Lower lobe of right lung (tissue), 2 donors: Measurements from ENCODE around the gene ARSG. TPM values are rescaled to one million over a fixed set of nuclear protein-coding genes. Genes with fewer than 3 reads are reported as not detected.
"Not testable (repeated sequence)": the region's sequence is repeated elsewhere in the genome, so short reads cannot be mapped to it uniquely, and the experiment has no call there.

Experiments used
- ATAC-seq, 2 donors: fragments of 200-7000 bp; cut with Tn5 transposase; one replicate each; pipeline ENCODE4 v1.9.1; 2020 to 2022; ENCODE audit warnings: mild to moderate bottlenecking in 2 of 2, moderate library complexity in 2 of 2
- DNase-seq: peaks from one replicate; pipeline ENCODE4 v3.0.0-alpha.2; 2020
- H3K27ac ChIP-seq: fragments of 200-600 bp; one replicate; pipeline ENCODE4 v1.8.0; 2022
- H3K27me3 ChIP-seq: fragments of 200-600 bp; one replicate; pipeline ENCODE4 v1.8.0; 2022; ENCODE audit warnings: low read depth
- H3K36me3 ChIP-seq: fragments of 200-600 bp; one replicate; pipeline ENCODE4 v1.8.0; 2022; ENCODE audit warnings: mild to moderate bottlenecking
- H3K4me1 ChIP-seq: fragments of 200-600 bp; one replicate; pipeline ENCODE4 v1.8.0; 2022
- H3K4me3 ChIP-seq: fragments of 200-600 bp; one replicate; pipeline ENCODE4 v1.8.0; 2022; ENCODE audit warnings: mild to moderate bottlenecking
- H3K9me3 ChIP-seq: fragments of 200-600 bp; one replicate; pipeline ENCODE4 v1.8.0; 2022
- CTCF ChIP-seq: fragments of 200-600 bp; IDR thresholded peaks from one replicate; pipeline ENCODE4 v1.8.0; 2022; ENCODE audit warnings: antibody characterized with exemption, mild to moderate bottlenecking
- intact Hi-C: fragments of 100-400 bp; cut with DNase I; formaldehyde crosslinking; loops from one replicate; pipeline ENCODE4 v1.11.0; 2022
- total RNA-seq: library from RNA; stranded (reverse); fragmentation: NEBNext Ultra II Directional; extraction: Animal tissue kit (Norgen Biotek cat#: 25700); gene quantifications from one replicate; pipeline ENCODE4 v1.2.1, GENCODE V29; 2021
- donor health status: DM: no; HTN: yes; CAD: no; lungs with severe emphysema.

ARSG gene
- total RNA-seq, 1 donor from 2014 or later: 4.2 TPM

DNA sequence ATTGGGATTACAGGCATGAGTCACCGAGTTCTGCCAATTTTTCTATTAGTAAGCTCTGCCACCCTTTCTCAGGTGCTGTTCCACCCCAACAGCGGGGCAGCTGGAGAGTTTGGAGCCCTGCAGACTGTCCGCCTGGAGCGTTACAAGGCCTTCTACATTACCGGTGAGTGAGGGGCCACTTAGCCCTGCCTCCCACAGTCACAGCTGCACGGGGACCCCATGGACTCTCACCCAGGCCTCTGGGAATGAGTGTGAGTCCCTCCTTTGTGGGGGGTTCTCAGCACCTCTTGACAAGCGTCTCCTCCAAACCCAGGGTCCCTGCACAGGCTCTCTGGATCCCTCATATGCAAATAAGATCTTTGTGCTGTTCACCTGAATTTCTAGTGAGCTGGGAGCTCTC lies 110.0 kb downstream of the ARSG start:
- H3K27ac ChIP-seq: no peak overlapping the region
- intact Hi-C loops: no loop called here
- H3K9me3 ChIP-seq: peaks cover 4% of the 10 kb centered on the region
- ATAC-seq (no peak), DNase-seq (no peak)
- H3K4me1 ChIP-seq: peaks cover 18% of the 10 kb centered on the region
- H3K27me3 ChIP-seq: no peaks in the 10 kb centered on the region
- TF ChIP-seq CTCF: no peak
- H3K36me3 ChIP-seq: no peaks in the 10 kb centered on the region
- no peak overlapping the region for H3K4me3 ChIP-seq

GRCh38 chr17:68403122-68403521 lies 111.8 kb downstream of the ARSG start:
- DNase-seq: no peak
- Histone ChIP-seq H3K36me3 (no peaks in the 10 kb centered on the region), H3K9me3 (peaks cover 10% of the 10 kb centered on the region), H3K27ac (no peak overlapping the region), H3K4me1 (peaks cover 18% of the 10 kb centered on the region), H3K27me3 (no peaks in the 10 kb centered on the region), H3K4me3 (no peak overlapping the region)
- ATAC-seq: no peak
- TF ChIP-seq CTCF: no peak
- intact Hi-C loops: no loop called here

DNA sequence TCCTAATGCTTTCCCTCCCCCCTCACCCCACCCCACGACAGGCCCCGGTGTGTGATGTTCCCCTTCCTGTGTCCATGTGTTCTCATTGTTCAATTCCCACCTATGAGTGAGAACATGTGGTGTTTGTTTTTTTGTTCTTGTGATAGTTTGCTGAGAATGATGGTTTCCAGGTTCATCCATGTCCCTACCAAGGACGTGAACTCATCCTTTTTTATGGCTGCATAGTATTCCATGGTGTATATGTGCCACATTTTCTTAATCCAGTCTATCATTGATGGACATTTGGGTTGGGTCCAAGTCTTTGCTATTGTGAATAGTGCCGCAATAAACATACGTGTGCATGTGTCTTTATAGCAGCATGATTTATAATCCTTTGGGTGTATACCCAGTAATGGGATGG lies 112.5 kb downstream of the ARSG start:
- H3K27ac ChIP-seq, intact Hi-C loops, H3K4me3 ChIP-seq, H3K9me3 ChIP-seq, DNase-seq, ATAC-seq, H3K27me3 ChIP-seq, H3K36me3 ChIP-seq: not testable (repeated sequence)
- peaks cover 13% of the 10 kb centered on the region for H3K4me1 ChIP-seq

- intact Hi-C loops, H3K27me3 ChIP-seq, H3K4me3 ChIP-seq, H3K9me3 ChIP-seq, ATAC-seq, DNase-seq, H3K27ac ChIP-seq, H3K36me3 ChIP-seq, H3K4me1 ChIP-seq: not testable (repeated sequence)
These were observed 116.4 kb downstream of the ARSG start for GRCh38 chr17:68407656-68408055.

DNA sequence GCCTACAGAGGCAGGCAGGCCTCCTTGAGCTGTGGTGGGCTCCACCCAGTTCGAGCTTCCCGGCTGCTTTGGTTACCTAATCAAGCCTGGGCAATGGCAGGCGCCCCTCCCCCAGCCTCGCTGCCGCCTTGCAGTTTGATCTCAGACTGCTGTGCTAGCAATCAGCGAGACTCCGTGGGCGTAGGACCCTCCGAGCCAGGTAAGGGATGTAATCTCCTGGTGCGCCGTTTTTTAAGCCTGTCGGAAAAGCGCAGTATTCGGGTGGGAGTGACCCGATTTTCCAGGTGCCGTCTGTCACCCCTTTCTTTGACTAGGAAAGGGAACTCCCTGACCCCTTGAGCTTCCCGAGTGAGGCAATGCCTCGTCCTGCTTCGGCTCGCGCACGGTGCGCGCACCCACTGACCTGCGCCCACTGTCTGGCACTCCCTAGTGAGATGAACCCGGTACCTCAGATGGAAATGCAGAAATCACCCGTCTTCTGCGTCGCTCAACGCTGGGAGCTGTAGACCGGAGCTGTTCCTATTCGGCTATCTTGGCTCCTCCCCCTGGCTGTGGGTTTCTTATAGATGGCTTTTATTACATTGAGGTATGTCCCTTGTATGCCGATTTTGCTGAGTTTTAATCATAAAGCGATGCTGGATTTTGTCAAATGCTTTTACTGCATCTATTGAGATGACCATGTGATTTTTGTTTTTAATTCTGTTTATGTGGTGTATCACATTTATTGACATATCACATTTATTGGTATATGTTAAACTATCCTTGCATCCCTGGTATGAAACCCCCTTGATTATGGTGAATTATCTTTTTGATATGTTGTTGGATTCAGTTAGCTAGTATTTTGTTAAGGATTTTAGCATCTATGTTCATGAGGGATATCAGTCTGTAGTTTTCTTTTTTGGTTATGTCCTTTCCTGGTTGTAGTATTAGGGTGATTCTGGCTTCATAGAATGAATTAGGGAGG lies 122.6 kb downstream of the ARSG start:
- H3K36me3 ChIP-seq, H3K27me3 ChIP-seq, intact Hi-C loops, ATAC-seq, H3K27ac ChIP-seq, H3K9me3 ChIP-seq, H3K4me1 ChIP-seq: not testable (repeated sequence)
- H3K4me3 ChIP-seq: peak overlapping the region; percentile 56
- DNase-seq: peak; percentile 71

GRCh38 chr17:68414901-68415300 lies 123.6 kb downstream of the ARSG start:
- DNase-seq, H3K27me3 ChIP-seq, H3K27ac ChIP-seq, H3K4me3 ChIP-seq, H3K4me1 ChIP-seq, ATAC-seq, H3K9me3 ChIP-seq, intact Hi-C loops, H3K36me3 ChIP-seq: not testable (repeated sequence)

DNA sequence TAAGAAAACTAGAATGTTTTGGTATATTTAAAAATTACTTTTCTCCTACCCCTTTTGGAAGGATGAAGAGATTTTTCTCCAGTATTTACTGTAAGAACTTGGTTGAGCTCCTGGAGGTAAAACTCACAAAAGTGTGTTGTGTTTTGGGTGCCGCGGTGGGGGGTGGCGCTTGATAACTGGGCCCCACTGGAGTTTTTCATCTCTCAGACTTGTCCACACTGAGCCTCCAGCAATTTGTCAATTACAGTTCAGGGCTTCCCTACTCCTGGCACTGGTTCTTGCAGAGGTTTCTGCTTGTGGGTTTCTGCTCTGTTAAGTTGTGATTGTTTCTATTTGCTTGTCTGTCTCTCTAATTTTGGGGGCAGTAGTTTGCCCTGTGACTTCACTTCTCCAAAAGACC lies 126.0 kb downstream of the ARSG start:
- Histone ChIP-seq H3K36me3 (peaks cover 30% of the 10 kb centered on the region), H3K9me3 (no peaks in the 10 kb centered on the region), H3K4me3 (no peak overlapping the region), H3K27me3 (no peaks in the 10 kb centered on the region), H3K4me1 (no peaks in the 10 kb centered on the region), H3K27ac (no peak overlapping the region)
- no peak for DNase-seq
- TF ChIP-seq CTCF: no peak
- intact Hi-C loops: no loop called here
- no peak for ATAC-seq
